ENCODE measurements around the gene NOP14.

Gene NOP14

GRCh38 chr4:2927016-2927695, 36.0 kb downstream of the NOP14 start:
- FAIRE-seq = no peak
- TF ChIP-seq, protein P1, sequence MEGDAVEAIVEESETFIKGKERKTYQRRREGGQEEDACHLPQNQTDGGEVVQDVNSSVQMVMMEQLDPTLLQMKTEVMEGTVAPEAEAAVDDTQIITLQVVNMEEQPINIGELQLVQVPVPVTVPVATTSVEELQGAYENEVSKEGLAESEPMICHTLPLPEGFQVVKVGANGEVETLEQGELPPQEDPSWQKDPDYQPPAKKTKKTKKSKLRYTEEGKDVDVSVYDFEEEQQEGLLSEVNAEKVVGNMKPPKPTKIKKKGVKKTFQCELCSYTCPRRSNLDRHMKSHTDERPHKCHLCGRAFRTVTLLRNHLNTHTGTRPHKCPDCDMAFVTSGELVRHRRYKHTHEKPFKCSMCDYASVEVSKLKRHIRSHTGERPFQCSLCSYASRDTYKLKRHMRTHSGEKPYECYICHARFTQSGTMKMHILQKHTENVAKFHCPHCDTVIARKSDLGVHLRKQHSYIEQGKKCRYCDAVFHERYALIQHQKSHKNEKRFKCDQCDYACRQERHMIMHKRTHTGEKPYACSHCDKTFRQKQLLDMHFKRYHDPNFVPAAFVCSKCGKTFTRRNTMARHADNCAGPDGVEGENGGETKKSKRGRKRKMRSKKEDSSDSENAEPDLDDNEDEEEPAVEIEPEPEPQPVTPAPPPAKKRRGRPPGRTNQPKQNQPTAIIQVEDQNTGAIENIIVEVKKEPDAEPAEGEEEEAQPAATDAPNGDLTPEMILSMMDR (IDR thresholded peaks at IDR 0.05; ENCODE audit: insufficient read depth, missing control alignments) = no peak
- DNase-seq (ENCODE audit: insufficient read length, low spot score) = no peak

- TF ChIP-seq, protein P1 (IDR thresholded peaks at IDR 0.05; ENCODE audit: insufficient read depth, missing control alignments) = no peak
- FAIRE-seq (no peak), DNase-seq (ENCODE audit: insufficient read length, low spot score) (no peak)
Measured at GRCh38 chr4:2925931-2926860, 37.0 kb downstream of the NOP14 start.

GRCh38 chr4:2925496-2925895, 37.7 kb downstream of the NOP14 start:
- DNase-seq (ENCODE audit: insufficient read length, low spot score) (no peak), FAIRE-seq (no peak)
- TF ChIP-seq, protein P1 (IDR thresholded peaks at IDR 0.05; ENCODE audit: insufficient read depth, missing control alignments) = no peak

GRCh38 chr4:2924765-2925301, 38.4 kb downstream of the NOP14 start:
- DNase-seq (ENCODE audit: insufficient read length, low spot score) = no peak
- TF ChIP-seq, protein P1 (IDR thresholded peaks at IDR 0.05; ENCODE audit: insufficient read depth, missing control alignments) = no peak
- FAIRE-seq = no peak

DNA sequence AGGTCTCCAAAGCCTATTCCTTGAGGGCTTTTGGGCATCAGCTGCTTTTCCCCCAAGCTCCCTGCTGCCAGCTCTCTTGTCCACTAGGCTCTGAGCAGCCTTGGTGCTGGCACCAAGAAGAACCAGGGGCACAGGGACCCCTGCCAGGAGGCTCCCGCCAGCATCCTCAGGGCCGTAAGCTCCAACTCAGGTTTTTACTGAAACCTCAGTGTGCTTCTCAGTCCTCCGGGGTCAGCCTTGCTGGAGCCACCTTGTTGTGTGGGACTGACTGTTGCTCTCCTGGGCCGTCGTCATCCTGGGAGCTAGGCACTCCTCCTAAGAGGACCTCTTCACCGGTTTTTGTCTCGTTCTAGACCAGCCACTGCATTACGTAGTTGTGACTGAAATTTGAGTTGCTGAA, 38.9 kb downstream of the NOP14 start:
- DNase-seq (ENCODE audit: insufficient read length, low spot score) (no peak), FAIRE-seq (no peak)
- TF ChIP-seq, protein P1 (IDR thresholded peaks at IDR 0.05; ENCODE audit: insufficient read depth, missing control alignments) = no peak

DNA sequence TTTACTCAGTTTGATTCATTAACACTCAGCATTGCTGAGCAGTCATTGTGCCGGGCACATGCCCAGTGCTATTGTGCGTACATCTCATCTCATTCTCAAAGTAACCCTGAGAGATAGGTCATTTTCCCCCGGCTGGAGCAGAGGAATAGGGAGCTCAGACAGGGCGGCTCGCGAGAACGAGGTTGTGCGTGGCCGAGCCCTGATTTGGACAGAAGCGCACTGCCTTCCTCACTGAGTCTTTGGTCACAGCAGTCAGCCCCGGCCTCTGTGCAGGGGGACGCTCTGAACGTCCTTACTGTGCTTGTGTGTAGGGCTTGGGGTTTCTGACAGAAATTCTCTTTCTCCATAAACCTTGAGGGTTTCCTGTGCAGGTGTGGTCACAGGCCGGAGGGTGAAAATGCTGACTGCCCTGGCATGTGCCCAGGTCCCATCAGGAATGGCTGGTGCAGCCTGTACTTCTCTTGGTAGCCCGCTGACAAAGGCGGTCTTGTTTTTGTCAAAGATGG, 39.5 kb downstream of the NOP14 start:
- peak; percentile 11 for DNase-seq (ENCODE audit: insufficient read length, low spot score)
- no peak for FAIRE-seq
- TF ChIP-seq, protein P1 (IDR thresholded peaks at IDR 0.05; ENCODE audit: insufficient read depth, missing control alignments) = no peak

Measured in D721Med (cell line).